A673 (cell line): ENCODE results near the gene FGF14. TPM values are rescaled to one million over a fixed set of nuclear protein-coding genes. Genes with fewer than 3 reads are reported as not detected.

ENCODE experiments used
- BruUV-seq: library from RNA; stranded (reverse); fragments of 400-500 nt; replicated peaks from 2 replicates; lab custom pipeline; 2021; lab: Mats Ljungman, UMichigan
- CTCF ChIA-PET: fragments of 300-600 bp; sonication (Branson Sonifier 250); formaldehyde crosslinking; loops from one replicate; lab custom pipeline; 2022; ENCODE audit warnings: antibody characterized with exemption; lab: Charles Lee
- POLR2A ChIA-PET: fragments of 300-600 bp; sonication (Branson Sonifier 250); formaldehyde crosslinking; loops from one replicate; lab custom pipeline; 2022; ENCODE audit warnings: antibody characterized with exemption; ENCODE audit not compliant: low non-redundant PET; lab: Charles Lee
- DNase-seq: peaks from one replicate; pipeline ENCODE4 v3.0.0-alpha.2; 2015; ENCODE audit warnings: low spot score
- H3K27ac ChIP-seq: fragments of 200-600 bp; sonication (generic); 2 replicates; pipeline ENCODE4 v1.5.1; 2016; ENCODE audit warnings: mixed run types, low read depth, mild to moderate bottlenecking, mixed read lengths, antibody characterized with exemption, low read length; ENCODE audit not compliant: poor library complexity, severe bottlenecking
- H3K27me3 ChIP-seq: fragments of 200-600 bp; sonication (generic); replicated peaks from 2 replicates; pipeline ENCODE4 v1.6.1; 2017; ENCODE audit warnings: mixed run types, low read depth, mild to moderate bottlenecking, mixed read lengths, antibody characterized with exemption, low read length; ENCODE audit not compliant: insufficient read depth, poor library complexity
- H3K36me3 ChIP-seq: fragments of 200-600 bp; sonication (generic); 2 replicates; pipeline ENCODE4 v1.6.1; 2016; ENCODE audit warnings: mixed run types, mild to moderate bottlenecking, mixed read lengths, antibody characterized with exemption, low read length; ENCODE audit not compliant: insufficient read depth, poor library complexity, severe bottlenecking
- H3K4me1 ChIP-seq: fragments of 200-600 bp; sonication (generic); 2 replicates; pipeline ENCODE4 v1.6.1; 2017; ENCODE audit warnings: mixed run types, mild to moderate bottlenecking, mixed read lengths, antibody characterized with exemption, low read length; ENCODE audit not compliant: insufficient read depth, poor library complexity, severe bottlenecking
- H3K4me3 ChIP-seq: fragments of 200-600 bp; sonication (generic); 2 replicates; pipeline ENCODE4 v1.5.1; 2016; ENCODE audit warnings: low read depth, mixed run types, mild to moderate bottlenecking, mixed read lengths, low read length; ENCODE audit not compliant: poor library complexity, severe bottlenecking
- H3K9me3 ChIP-seq: fragments of 200-600 bp; sonication (generic); 2 replicates; pipeline ENCODE4 v1.6.1; 2016; ENCODE audit warnings: mixed run types, low read depth, mild to moderate bottlenecking, mixed read lengths, antibody characterized with exemption, low read length; ENCODE audit not compliant: poor library complexity, severe bottlenecking
- CTCF ChIP-seq: fragments of 300-800, 200-600 bp; sonication (generic); conservative IDR thresholded peaks from 2 replicates; pipeline ENCODE4 v1.5.1; 2017; ENCODE audit warnings: low read depth, mild to moderate bottlenecking, antibody characterized with exemption, low read length, moderate library complexity, mixed read lengths
- EZH2 ChIP-seq: fragments of 200-600 bp; sonication (generic); IDR thresholded peaks from 2 replicates; pipeline ENCODE4 v1.6.1; 2017; ENCODE audit warnings: borderline replicate concordance, low read depth, mild to moderate bottlenecking, mixed read lengths, antibody characterized with exemption, low read length; ENCODE audit not compliant: poor library complexity, severe bottlenecking
- intact Hi-C: fragments of 100-400 bp; cut with micrococcal nuclease; formaldehyde crosslinking; loops from one replicate; pipeline ENCODE4 v1.10.0; 2022; ENCODE audit not compliant: unreplicated experiment
- total RNA-seq: library from RNA; stranded (reverse); gene quantifications from 2 replicates; pipeline ENCODE4 v1.2.3, GENCODE V29; 2021

The FGF14 gene
- total RNA-seq, 1 experiment from 2014 or later: 19.7 TPM

GRCh38 chr13:101988140-101988539 lies 413.7 kb downstream of the FGF14 start:
- Histone ChIP-seq H3K4me1 (peaks cover 29% of the 10 kb centered on the region), H3K4me3 (no peak overlapping the region), H3K9me3 (no peaks in the 10 kb centered on the region), H3K36me3 (no peaks in the 10 kb centered on the region), H3K27me3 (no peaks in the 10 kb centered on the region), H3K27ac (no peak overlapping the region)
- POLR2A ChIA-PET: no interaction called here
- TF ChIP-seq EZH2: no peak
- TF ChIP-seq CTCF: no peak
- intact Hi-C loops: no loop called here
- DNase-seq: no peak
- CTCF ChIA-PET: no interaction called here
- BruUV-seq: no TSS peak

DNA sequence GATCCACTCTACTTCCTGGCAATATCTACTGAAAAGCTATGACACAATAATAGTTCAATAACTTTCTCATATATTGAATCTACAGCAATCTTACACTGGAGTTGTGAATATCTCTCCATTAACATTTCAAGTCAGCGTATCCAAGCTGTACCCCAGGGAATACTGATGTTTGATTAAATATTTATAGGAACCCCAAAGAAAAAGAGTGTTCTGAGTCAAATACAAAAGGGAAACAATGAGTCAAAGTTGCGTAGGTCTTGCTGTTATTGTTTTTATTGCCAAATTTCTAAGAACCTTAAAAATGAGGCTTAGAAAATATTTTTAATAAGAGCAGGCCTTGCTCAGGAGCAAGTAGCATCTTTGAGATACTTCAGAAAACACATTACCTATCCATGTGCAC lies 415.5 kb downstream of the FGF14 start:
- Histone ChIP-seq H3K27ac (peak overlapping the region; percentile 39), H3K9me3 (no peaks in the 10 kb centered on the region), H3K36me3 (no peaks in the 10 kb centered on the region), H3K4me3 (no peak overlapping the region), H3K4me1 (peaks cover 29% of the 10 kb centered on the region), H3K27me3 (no peaks in the 10 kb centered on the region)
- TF ChIP-seq CTCF: no peak
- no peak for DNase-seq
- CTCF ChIA-PET: no interaction called here
- no TSS peak for BruUV-seq
- POLR2A ChIA-PET: no interaction called here
- intact Hi-C loops: no loop called here

GRCh38 chr13:101985321-101985720 lies 416.5 kb downstream of the FGF14 start:
- Histone ChIP-seq H3K27me3 (no peaks in the 10 kb centered on the region), H3K27ac (peak overlapping the region; percentile 39), H3K4me1 (peaks cover 29% of the 10 kb centered on the region), H3K4me3 (no peak overlapping the region), H3K9me3 (no peaks in the 10 kb centered on the region), H3K36me3 (no peaks in the 10 kb centered on the region)
- POLR2A ChIA-PET: no interaction called here
- DNase-seq: peak; percentile 70
- CTCF ChIA-PET: interaction anchor here (0.7 kb wide), 1 partner anchor 606 kb away, joined by 8 read pairs; no protein-coding TSS in a partner anchor
- TF ChIP-seq EZH2 (no peak), CTCF (no peak)
- intact Hi-C loops: no loop called here
- BruUV-seq: no TSS peak
